Astrocyte (in vitro differentiated cells and primary cell): ENCODE data around the gene TLE7. TPM values are rescaled to one million over a fixed set of nuclear protein-coding genes. Genes with fewer than 3 reads are reported as not detected.

Source experiments
- DNase-seq: peaks from one replicate; pipeline ENCODE4 v3.0.0-alpha.2; 2010; ENCODE audit warnings: low read depth
- FAIRE-seq: peaks from 2 replicates; lab custom pipeline; 2011; peaks lifted over from hg19 to GRCh38; lab: Jason Lieb, UNC
- H2AFZ ChIP-seq: 2 replicates; pipeline ENCODE4 v1.6.0; 2012; ENCODE audit warnings: low read depth, low read length, inconsistent platforms
- H3K27ac ChIP-seq: 2 replicates; pipeline ENCODE4 v1.5.1; 2011; ENCODE audit warnings: low read depth, low read length, inconsistent platforms
- H3K27me3 ChIP-seq: 2 replicates; pipeline ENCODE4 v1.6.0; 2011; ENCODE audit warnings: low read length, inconsistent platforms; ENCODE audit not compliant: insufficient read depth
- H3K36me3 ChIP-seq: 2 replicates; pipeline ENCODE4 v1.5.1; 2011; ENCODE audit warnings: low read length, inconsistent platforms; ENCODE audit not compliant: insufficient read depth
- H3K4me1 ChIP-seq: 2 replicates; pipeline ENCODE4 v1.5.1; 2011; ENCODE audit warnings: low read length, inconsistent platforms; ENCODE audit not compliant: insufficient read depth
- H3K4me2 ChIP-seq: 2 replicates; pipeline ENCODE4 v1.6.0; 2012; ENCODE audit warnings: low read length, inconsistent platforms
- H3K4me3 ChIP-seq: 2 replicates; pipeline ENCODE4 v1.5.1; 2011; ENCODE audit warnings: low read depth, mild to moderate bottlenecking, low read length, inconsistent platforms; ENCODE audit not compliant: insufficient read depth
- H3K79me2 ChIP-seq: 2 replicates; pipeline ENCODE4 v1.6.0; 2012; ENCODE audit warnings: mild to moderate bottlenecking, low read length, inconsistent platforms; ENCODE audit not compliant: insufficient read depth
- H3K9ac ChIP-seq: 2 replicates; pipeline ENCODE4 v1.6.0; 2012; ENCODE audit warnings: mild to moderate bottlenecking, low read length, inconsistent platforms
- H3K9me3 ChIP-seq: 2 replicates; pipeline ENCODE4 v1.5.1; 2012; ENCODE audit warnings: low read depth, mild to moderate bottlenecking, low read length, inconsistent platforms; ENCODE audit not compliant: insufficient read depth
- H4K20me1 ChIP-seq: 2 replicates; pipeline ENCODE4 v1.6.0; 2012; ENCODE audit warnings: low read length, inconsistent platforms; ENCODE audit not compliant: insufficient read depth
- H3K27ac Mint-ChIP-seq: one replicate; pipeline ENCODE4 v1.8.0; 2021; ENCODE audit warnings: mild to moderate bottlenecking, mixed read lengths; ENCODE audit not compliant: unreplicated experiment
- H3K27me3 Mint-ChIP-seq: one replicate; pipeline ENCODE4 v1.8.0; 2021; ENCODE audit warnings: low read depth, mixed read lengths; ENCODE audit not compliant: unreplicated experiment
- H3K36me3 Mint-ChIP-seq: one replicate; pipeline ENCODE4 v1.8.0; 2021; ENCODE audit warnings: low read depth, mixed read lengths; ENCODE audit not compliant: unreplicated experiment
- H3K4me1 Mint-ChIP-seq: one replicate; pipeline ENCODE4 v1.8.0; 2021; ENCODE audit warnings: low read depth, mixed read lengths; ENCODE audit not compliant: unreplicated experiment
- H3K4me3 Mint-ChIP-seq: one replicate; pipeline ENCODE4 v1.8.0; 2021; ENCODE audit warnings: mild to moderate bottlenecking, moderate library complexity, mixed read lengths; ENCODE audit not compliant: unreplicated experiment
- H3K9me3 Mint-ChIP-seq: one replicate; pipeline ENCODE4 v1.8.0; 2021; ENCODE audit warnings: mild to moderate bottlenecking, mixed read lengths; ENCODE audit not compliant: unreplicated experiment
- CTCF ChIP-seq: IDR thresholded peaks from 2 replicates; pipeline ENCODE4 v1.5.1; 2011; ENCODE audit warnings: low read depth, mild to moderate bottlenecking, inconsistent platforms, low read length, moderate library complexity; ENCODE audit not compliant: insufficient read depth
- EZH2 ChIP-seq: IDR thresholded peaks from 2 replicates; pipeline ENCODE4 v1.6.1; 2012; ENCODE audit warnings: mild to moderate bottlenecking, low read length, inconsistent platforms; ENCODE audit not compliant: insufficient read depth
- total RNA-seq: library from RNA; stranded (reverse); gene quantifications from 2 replicates; pipeline ENCODE4 v1.2.1, GENCODE V29; 2021

TLE7 gene
- total RNA-seq, 1 donor from 2014 or later, result not detected

- no peaks in the 10 kb centered on the region for H3K4me1 ChIP-seq
- H3K27me3 ChIP-seq, result no peaks in the 10 kb centered on the region
- H3K4me3 ChIP-seq, result no peak overlapping the region
- no peak overlapping the region for H3K27ac Mint-ChIP-seq
- no peak overlapping the region for H2AFZ ChIP-seq
- FAIRE-seq, result no peak
- no peak overlapping the region for H3K4me3 Mint-ChIP-seq
- H3K27ac ChIP-seq, result no peak overlapping the region
- DNase-seq, result no peak
- H3K4me1 Mint-ChIP-seq, result no peaks in the 10 kb centered on the region
- H3K27me3 Mint-ChIP-seq, result peaks cover 42% of the 10 kb centered on the region
- TF ChIP-seq EZH2, result no peak
- no peak for TF ChIP-seq CTCF
- H3K9ac ChIP-seq, result no peak overlapping the region
- no peak overlapping the region for H3K4me2 ChIP-seq
- no peaks in the 10 kb centered on the region for H4K20me1 ChIP-seq
- H3K9me3 Mint-ChIP-seq, result peaks cover 3% of the 10 kb centered on the region
- no peaks in the 10 kb centered on the region for H3K79me2 ChIP-seq
- H3K36me3 Mint-ChIP-seq, result no peaks in the 10 kb centered on the region
- H3K9me3 ChIP-seq, result no peaks in the 10 kb centered on the region
- no peaks in the 10 kb centered on the region for H3K36me3 ChIP-seq
These were observed 12.3 kb downstream of the TLE7 start for GRCh38 chr16:71429581-71429980.

- FAIRE-seq (no peak), DNase-seq (no peak)
- H3K4me1 Mint-ChIP-seq, result no peaks in the 10 kb centered on the region
- Histone ChIP-seq H3K79me2 (no peaks in the 10 kb centered on the region), H3K4me2 (no peak overlapping the region), H3K4me3 (no peak overlapping the region), H2AFZ (no peak overlapping the region), H3K36me3 (no peaks in the 10 kb centered on the region), H3K27ac (no peak overlapping the region), H3K27me3 (peaks cover 3% of the 10 kb centered on the region), H4K20me1 (no peaks in the 10 kb centered on the region), H3K4me1 (no peaks in the 10 kb centered on the region), H3K9ac (no peak overlapping the region), H3K9me3 (no peaks in the 10 kb centered on the region)
- H3K4me3 Mint-ChIP-seq, result no peak overlapping the region
- H3K36me3 Mint-ChIP-seq, result no peaks in the 10 kb centered on the region
- H3K27ac Mint-ChIP-seq, result no peak overlapping the region
- TF ChIP-seq CTCF (no peak), EZH2 (no peak)
- peaks cover 4% of the 10 kb centered on the region for H3K9me3 Mint-ChIP-seq
- H3K27me3 Mint-ChIP-seq, result peaks cover 46% of the 10 kb centered on the region
These were observed 13.0 kb downstream of the TLE7 start for GRCh38 chr16:71428883-71429282.

- H3K27ac ChIP-seq, result no peak overlapping the region
- TF ChIP-seq EZH2 (no peak), CTCF (no peak)
- no peaks in the 10 kb centered on the region for H4K20me1 ChIP-seq
- Mint-ChIP-seq H3K27ac (no peak overlapping the region), H3K4me3 (no peak overlapping the region), H3K27me3 (peaks cover 47% of the 10 kb centered on the region), H3K36me3 (no peaks in the 10 kb centered on the region), H3K9me3 (peaks cover 4% of the 10 kb centered on the region), H3K4me1 (no peaks in the 10 kb centered on the region)
- H3K4me3 ChIP-seq, result no peak overlapping the region
- no peak overlapping the region for H2AFZ ChIP-seq
- H3K4me2 ChIP-seq, result no peak overlapping the region
- DNase-seq (no peak), FAIRE-seq (no peak)
- H3K9ac ChIP-seq, result no peak overlapping the region
- peaks cover 3% of the 10 kb centered on the region for H3K27me3 ChIP-seq
- H3K9me3 ChIP-seq, result no peaks in the 10 kb centered on the region
- no peaks in the 10 kb centered on the region for H3K36me3 ChIP-seq
- H3K79me2 ChIP-seq, result no peaks in the 10 kb centered on the region
- H3K4me1 ChIP-seq, result no peaks in the 10 kb centered on the region
These were observed 13.5 kb downstream of the TLE7 start for GRCh38 chr16:71428385-71428784.
